Measurements from ENCODE around the gene MAG. TPM values are rescaled to one million over a fixed set of nuclear protein-coding genes. Genes with fewer than 3 reads are reported as not detected.
A peak's percentile ranks its signal among the peaks of the same experiment; 100 is the strongest.

Gene MAG
- total and polyA plus RNA-seq, 9 of the 15 experiments (the other 6 are each of a cell fraction or from before 2014, with no cell fraction given): 0.11 to 10.0 (median 1.6) TPM

GRCh38 chr19:35260694-35261304, 31.2 kb upstream of the MAG start:
- intact Hi-C loops (cut with micrococcal nuclease) (no loop called here), in situ Hi-C loops (cut with MboI) (no loop called here)
- POLR2A ChIA-PET: interaction anchor here (0.6 to 1.4 kb wide), 3 partner anchors 8 to 127 kb away, joined by 3 read pairs; no protein-coding TSS in a partner anchor
- FAIRE-seq (no peak), ATAC-seq (no peak), DNase-seq (ENCODE audit: extremely low read depth in 1 of 4, low spot score in 3 of 4) (no peak)
- H2AFZ ChIP-seq (ENCODE audit: low read depth, low read length): no peak overlapping the region
- no peak for TF ChIP-seq PRDM10 (IDR thresholded peaks at IDR 0.05; ENCODE audit: partially characterized antibody)
- no peaks in the 10 kb centered on the region for H3K9me3 ChIP-seq (replicated peaks; ENCODE audit: control insufficient read depth, insufficient read depth, low read depth, low read length)
- H3K9ac ChIP-seq (ENCODE audit: insufficient read depth in 1 of 2, low read depth in 2 of 2, low read length in 2 of 2): no peak overlapping the region
- BruUV-seq (replicated peaks): TSS peak; percentile 11
- H3K4me2 ChIP-seq (ENCODE audit: insufficient read depth, low read length): no peak overlapping the region
- H3K9me1 ChIP-seq (ENCODE audit: control insufficient read depth, insufficient read depth, low read length): no peaks in the 10 kb centered on the region
- no peak overlapping the region for H3K27ac ChIP-seq (ENCODE audit: extremely low read depth, low read depth, low read length)
- H3K4me3 ChIP-seq: no peak overlapping the region
- no peaks in the 10 kb centered on the region for H4K20me1 ChIP-seq (replicated peaks; ENCODE audit: control insufficient read depth, insufficient read depth, low read length)
- no peaks in the 10 kb centered on the region for H3K27me3 ChIP-seq (ENCODE audit: control insufficient read depth in 2 of 2, insufficient read depth in 2 of 2, low read length in 2 of 2)
- H3K4me1 ChIP-seq (replicated peaks in 1 of 2; ENCODE audit: control insufficient read depth in 2 of 2, insufficient read depth in 2 of 2, low read length in 2 of 2): peaks cover 0 to 22% of the 10 kb centered on the region in 2 experiments; a peak in 2 of 5 replicates
- peaks cover 89% of the 10 kb centered on the region for H3K36me3 ChIP-seq (ENCODE audit: control insufficient read depth, insufficient read depth, low read length)
- CTCF ChIA-PET (ENCODE audit: low intra/inter-chr PET ratio): no interaction called here
- H3K79me2 ChIP-seq (ENCODE audit: control insufficient read depth, insufficient read depth, low read length): 0 out of 3 replicates have a peak, but pooled peaks cover 4% of the 10 kb centered on the region
- WGBS (ENCODE audit: insufficient coverage, low coverage, missing lambda C conversion rate): 82% methylated on average over 10 of the region's 10 CpGs

Measured in K562 (cell line).